ENCODE data around the gene PYY.

GRCh38 chr17:43994272-43995149 is 40.8 kb upstream of the PYY start:
- TF ChIP-seq SIN3A (IDR thresholded peaks at IDR 0.05; ENCODE audit: borderline replicate concordance, insufficient read depth, low read length) (no peak), TAF1 (IDR thresholded peaks at IDR 0.05; ENCODE audit: borderline replicate concordance, insufficient read depth, low read length) (no peak), POLR2AphosphoS5 (IDR thresholded peaks at IDR 0.05; ENCODE audit: low read depth, low read length) (no peak)
